GM10847 (cell line): ENCODE data around the gene TDRD10.
A peak's percentile ranks its signal among the peaks of the same experiment; 100 is the strongest.

Experiments used
- POLR2A ChIP-seq: IDR thresholded peaks from 2 replicates; pipeline ENCODE4 v1.6.1; 2011; ENCODE audit not compliant: insufficient read length; ENCODE audit errors: extremely low read depth

TDRD10 gene

GRCh38 chr1:154553056-154554030 is 51.3 kb downstream of the TDRD10 start:
- TF ChIP-seq POLR2A = no peak

- no peak for TF ChIP-seq POLR2A
These were observed 54.4 kb downstream of the TDRD10 start for GRCh38 chr1:154556422-154556821.

- TF ChIP-seq POLR2A = no peak
These were observed 55.4 kb downstream of the TDRD10 start for GRCh38 chr1:154557248-154557938.

GRCh38 chr1:154557939-154558719 is 56.1 kb downstream of the TDRD10 start, which contains the start of gene UBE2Q1:
Gene UBE2Q1, minus strand, starts transcription at chr1:154558662. Its CDS starts 109 bp downstream, at chr1:154558553.
- TF ChIP-seq POLR2A = no peak

- peak; percentile 68 for TF ChIP-seq POLR2A
These were observed 56.9 kb downstream of the TDRD10 start for GRCh38 chr1:154558720-154559465.

GRCh38 chr1:154559466-154560044 is 57.5 kb downstream of the TDRD10 start:
- TF ChIP-seq POLR2A = no peak

GRCh38 chr1:154565876-154566275 is 63.9 kb downstream of the TDRD10 start:
- no peak for TF ChIP-seq POLR2A

- no peak for TF ChIP-seq POLR2A
These were observed 65.6 kb downstream of the TDRD10 start, which contains the start of gene CHRNB2 for GRCh38 chr1:154567386-154568156. Gene CHRNB2, plus strand, starts transcription at chr1:154567778. Its CDS starts 267 bp downstream, at chr1:154568045.

GRCh38 chr1:154568157-154568815 is 66.3 kb downstream of the TDRD10 start:
- TF ChIP-seq POLR2A = no peak

- TF ChIP-seq POLR2A = no peak
These were observed 69.4 kb downstream of the TDRD10 start for GRCh38 chr1:154571244-154571963.

- TF ChIP-seq POLR2A = no peak
These were observed 69.9 kb downstream of the TDRD10 start for GRCh38 chr1:154571964-154572288.

GRCh38 chr1:154572468-154573167 is 70.6 kb downstream of the TDRD10 start:
- no peak for TF ChIP-seq POLR2A
